ENCODE measurements around the gene ZBTB3. TPM values are rescaled to one million over a fixed set of nuclear protein-coding genes. Genes with fewer than 3 reads are reported as not detected.
A peak's percentile ranks its signal among the peaks of the same experiment; 100 is the strongest.

ZBTB3 gene
- total RNA-seq, 1 donor from 2014 or later = 17.1 TPM

Small RNAs within 50 kb of the gene (small RNA-seq; reads per million reads assigned to genes)
- gene MIR6514 = 0.33 reads per million, percentile 18 among the genes with 10 or more reads in this experiment

Other genes starting within 250 kb of the ZBTB3 start
- gene AHNAK, start 207.4 kb downstream of the ZBTB3 start, total RNA-seq = 15.9 TPM
- 1,985 TPM for gene EEF1G, start 180.3 kb downstream of the ZBTB3 start, total RNA-seq
- gene TUT1, start 162.6 kb downstream of the ZBTB3 start, total RNA-seq = 4.5 TPM
- 154 TPM for gene MTA2, start 152.3 kb downstream of the ZBTB3 start, total RNA-seq
- gene EML3, start 141.4 kb downstream of the ZBTB3 start, total RNA-seq = 4.9 TPM
- gene ROM1, start 140.9 kb downstream of the ZBTB3 start, total RNA-seq = 1.2 TPM
- 21.6 TPM for gene B3GAT3, start 132.2 kb downstream of the ZBTB3 start, total RNA-seq
- gene GANAB, start 107.5 kb downstream of the ZBTB3 start, total RNA-seq = 62.8 TPM
- 20.8 TPM for gene INTS5, start 100.9 kb downstream of the ZBTB3 start, total RNA-seq
- gene C11orf98, start 89.0 kb downstream of the ZBTB3 start, total RNA-seq = 25.3 TPM
- gene CSKMT, start 88.8 kb downstream of the ZBTB3 start, total RNA-seq = 10.2 TPM
- gene UQCC3, start 82.5 kb downstream of the ZBTB3 start, total RNA-seq = 5.7 TPM
- gene LBHD1, start 81.9 kb downstream of the ZBTB3 start, total RNA-seq = 3.3 TPM
- 84.8 TPM for gene UBXN1, start 75.1 kb downstream of the ZBTB3 start, total RNA-seq
- gene LRRN4CL, start 64.6 kb downstream of the ZBTB3 start, total RNA-seq = 0.82 TPM
- gene BSCL2, start 46.7 kb downstream of the ZBTB3 start, total RNA-seq = 149 TPM
- 20.0 TPM for gene GNG3, start 46.5 kb downstream of the ZBTB3 start, total RNA-seq
- 15.1 TPM for gene HNRNPUL2, start 26.7 kb downstream of the ZBTB3 start, total RNA-seq
- 26.9 TPM for gene TTC9C, start 25.7 kb downstream of the ZBTB3 start, total RNA-seq
- 59.9 TPM for gene POLR2G, start 7.4 kb upstream of the ZBTB3 start, total RNA-seq
- 15.1 TPM for gene TAF6L, start 17.2 kb upstream of the ZBTB3 start, total RNA-seq
- gene TMEM179B, start 33.2 kb upstream of the ZBTB3 start, total RNA-seq = 17.1 TPM
- gene TMEM223, start 37.8 kb upstream of the ZBTB3 start, total RNA-seq = 14.7 TPM
- 10.6 TPM for gene NXF1, start 51.3 kb upstream of the ZBTB3 start, total RNA-seq
- gene STX5, start 77.9 kb upstream of the ZBTB3 start, total RNA-seq = 31.0 TPM
- gene TEX54, start 78.7 kb upstream of the ZBTB3 start, total RNA-seq = not detected
- gene WDR74, start 85.4 kb upstream of the ZBTB3 start, total RNA-seq = 48.5 TPM
- gene SLC3A2, start 126.7 kb upstream of the ZBTB3 start, total RNA-seq = 109 TPM
- 14.3 TPM for gene CHRM1, start 167.2 kb upstream of the ZBTB3 start, total RNA-seq
- 10.6 TPM for gene SLC22A6, start 230.8 kb upstream of the ZBTB3 start, total RNA-seq